HepG2 (cell line): ENCODE data around the gene SLX4. TPM values are rescaled to one million over a fixed set of nuclear protein-coding genes. Genes with fewer than 3 reads are reported as not detected.
A peak's percentile ranks its signal among the peaks of the same experiment; 100 is the strongest.

Experiments used
- ATAD3A ChIP-seq: sonication (generic); formaldehyde crosslinking; IDR thresholded peaks from 2 replicates; pipeline ENCODE4 v1.4.0; 2020; ENCODE audit warnings: missing genetic modification reagents
- BCLAF1 ChIP-seq: fragments of 450-650 bp; IDR thresholded peaks from 2 replicates; pipeline ENCODE4 v1.6.1; 2017; ENCODE audit warnings: mild to moderate bottlenecking
- HDAC1 ChIP-seq: sonication (generic); formaldehyde crosslinking; IDR thresholded peaks from 2 replicates; pipeline ENCODE4 v1.5.1; 2020; ENCODE audit warnings: mild to moderate bottlenecking, missing genetic modification reagents
- KDM3A ChIP-seq: IDR thresholded peaks from 2 replicates; pipeline ENCODE4 v1.6.1; 2018; ENCODE audit warnings: low read depth, missing compliant biosample characterization
- KLF6 ChIP-seq: IDR thresholded peaks from 2 replicates; pipeline ENCODE4 v1.8.0; 2016; ENCODE audit warnings: missing biosample characterization, missing genetic modification reagents
- MTF2 ChIP-seq: sonication (generic); formaldehyde crosslinking; IDR thresholded peaks from 2 replicates; pipeline ENCODE4 v1.5.0; 2020; ENCODE audit warnings: missing genetic modification reagents, borderline replicate concordance
- MYC ChIP-seq: sonication (generic); formaldehyde crosslinking; IDR thresholded peaks from 2 replicates; pipeline ENCODE4 v1.9.0; 2021; ENCODE audit warnings: missing genetic modification reagents, borderline replicate concordance
- SOX6 ChIP-seq, 2 experiments: fragments of 450-650 bp in 1 of 2; sonication (generic) in 1 of 2; formaldehyde crosslinking in 1 of 2; IDR thresholded peaks; 2 replicates each; pipeline versions ENCODE4 v1.4.0 to v1.6.1; 2017 to 2020; ENCODE audit warnings: antibody characterized with exemption in 1 of 2, mild to moderate bottlenecking in 1 of 2, missing genetic modification reagents in 1 of 2
- STAT5B ChIP-seq: sonication (generic); formaldehyde crosslinking; IDR thresholded peaks from 2 replicates; pipeline ENCODE4 v1.4.0; 2020; ENCODE audit warnings: missing genetic modification reagents
- TBX2 ChIP-seq: sonication (generic); formaldehyde crosslinking; IDR thresholded peaks from 2 replicates; pipeline ENCODE4 v1.5.0; 2020; ENCODE audit warnings: missing genetic modification reagents, mild to moderate bottlenecking, borderline replicate concordance
- TEAD2 ChIP-seq: sonication (generic); formaldehyde crosslinking; IDR thresholded peaks from 2 replicates; pipeline ENCODE4 v1.9.0; 2021; ENCODE audit warnings: missing genetic modification reagents
- TMF1 ChIP-seq: sonication (generic); formaldehyde crosslinking; IDR thresholded peaks from 2 replicates; pipeline ENCODE4 v1.8.1; 2022; ENCODE audit warnings: low read depth, missing genetic modification reagents
- YEATS2 ChIP-seq: sonication (generic); formaldehyde crosslinking; IDR thresholded peaks from 2 replicates; pipeline ENCODE4 v1.4.0; 2020; ENCODE audit warnings: missing genetic modification reagents, borderline replicate concordance
- ZBTB42 ChIP-seq: sonication (generic); formaldehyde crosslinking; IDR thresholded peaks from 2 replicates; pipeline ENCODE4 v1.5.0; 2020; ENCODE audit warnings: mild to moderate bottlenecking, missing genetic modification reagents
- ZNF124 ChIP-seq: sonication (generic); formaldehyde crosslinking; IDR thresholded peaks from 2 replicates; pipeline ENCODE4 v1.4.0; 2020; ENCODE audit warnings: missing genetic modification reagents
- ZNF329 ChIP-seq: sonication (generic); formaldehyde crosslinking; IDR thresholded peaks from 2 replicates; pipeline ENCODE4 v1.9.0; 2021; ENCODE audit warnings: low read depth, mild to moderate bottlenecking, missing genetic modification reagents
- ZNF33B ChIP-seq: sonication (generic); formaldehyde crosslinking; IDR thresholded peaks from 2 replicates; pipeline ENCODE4 v1.5.1; 2020; ENCODE audit warnings: mild to moderate bottlenecking, missing genetic modification reagents
- ZNF350 ChIP-seq: sonication (generic); formaldehyde crosslinking; IDR thresholded peaks from 2 replicates; pipeline ENCODE4 v1.4.0; 2020; ENCODE audit warnings: mild to moderate bottlenecking, low read depth, missing genetic modification reagents, borderline replicate concordance
- polyA plus RNA-seq, 8 experiments: library from polyadenylated mRNA; depleted of rRNA in 3 of 8; stranded (reverse) in 7 of 8; unstranded in 1 of 8; fragments of >200 nt; fragmentation: Illumina TruSeq in 4 of 8; extraction: Trizol in 4 of 8; gene quantifications; 2 replicates each; pipeline versions ENCODE4 v1.2.1 to v1.2.3, GENCODE V29; 2011 to 2016; ENCODE audit warnings: low read depth in 4 of 8, missing spikeins in 1 of 8, mixed read lengths in 1 of 8; ENCODE audit not compliant: insufficient read depth in 1 of 8
- total RNA-seq, 5 experiments: library from RNA; depleted of rRNA; stranded (reverse); fragments of >200 nt; fragmentation: Illumina TruSeq; extraction: Trizol; gene quantifications; 2 replicates each; pipeline ENCODE4 v1.2.3, GENCODE V29; 2016; ENCODE audit warnings: low read depth in 1 of 5
- TF ChIP-seq, protein P1 (sequence below): sonication (generic); formaldehyde crosslinking; conservative IDR thresholded peaks from 2 replicates; pipeline ENCODE4 v1.8.0; 2022; ENCODE audit warnings: mild to moderate bottlenecking, moderate library complexity, missing genetic modification reagents
- TF ChIP-seq, protein P2 (sequence below): sonication (generic); formaldehyde crosslinking; IDR thresholded peaks from 2 replicates; pipeline ENCODE4 v1.4.0; 2020; ENCODE audit warnings: missing genetic modification reagents, borderline replicate concordance

SLX4 gene
- total and polyA plus RNA-seq, 2 of the 13 experiments (the other 11 are each of a cell fraction or from before 2014, with no cell fraction given) = 1.1 to 3.6 TPM

- TF ChIP-seq, protein P1, sequence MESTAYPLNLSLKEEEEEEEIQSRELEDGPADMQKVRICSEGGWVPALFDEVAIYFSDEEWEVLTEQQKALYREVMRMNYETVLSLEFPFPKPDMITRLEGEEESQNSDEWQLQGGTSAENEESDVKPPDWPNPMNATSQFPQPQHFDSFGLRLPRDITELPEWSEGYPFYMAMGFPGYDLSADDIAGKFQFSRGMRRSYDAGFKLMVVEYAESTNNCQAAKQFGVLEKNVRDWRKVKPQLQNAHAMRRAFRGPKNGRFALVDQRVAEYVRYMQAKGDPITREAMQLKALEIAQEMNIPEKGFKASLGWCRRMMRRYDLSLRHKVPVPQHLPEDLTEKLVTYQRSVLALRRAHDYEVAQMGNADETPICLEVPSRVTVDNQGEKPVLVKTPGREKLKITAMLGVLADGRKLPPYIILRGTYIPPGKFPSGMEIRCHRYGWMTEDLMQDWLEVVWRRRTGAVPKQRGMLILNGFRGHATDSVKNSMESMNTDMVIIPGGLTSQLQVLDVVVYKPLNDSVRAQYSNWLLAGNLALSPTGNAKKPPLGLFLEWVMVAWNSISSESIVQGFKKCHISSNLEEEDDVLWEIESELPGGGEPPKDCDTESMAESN (CRISPR knock-in tag) = peak; percentile 71; the same call in 1 of the 2 replicates
- no peak for TF ChIP-seq BCLAF1
- TF ChIP-seq ZNF33B (CRISPR knock-in tag) = no peak
- no peak for TF ChIP-seq ATAD3A (CRISPR knock-in tag)
- 0 out of 2 replicates have a peak, but pooled peaks have one; percentile 63 for TF ChIP-seq KLF6 (CRISPR knock-in tag)
- TF ChIP-seq YEATS2 (CRISPR knock-in tag) = peak; percentile 66; the same call in 1 of the 2 replicates
- TF ChIP-seq, protein P2, sequence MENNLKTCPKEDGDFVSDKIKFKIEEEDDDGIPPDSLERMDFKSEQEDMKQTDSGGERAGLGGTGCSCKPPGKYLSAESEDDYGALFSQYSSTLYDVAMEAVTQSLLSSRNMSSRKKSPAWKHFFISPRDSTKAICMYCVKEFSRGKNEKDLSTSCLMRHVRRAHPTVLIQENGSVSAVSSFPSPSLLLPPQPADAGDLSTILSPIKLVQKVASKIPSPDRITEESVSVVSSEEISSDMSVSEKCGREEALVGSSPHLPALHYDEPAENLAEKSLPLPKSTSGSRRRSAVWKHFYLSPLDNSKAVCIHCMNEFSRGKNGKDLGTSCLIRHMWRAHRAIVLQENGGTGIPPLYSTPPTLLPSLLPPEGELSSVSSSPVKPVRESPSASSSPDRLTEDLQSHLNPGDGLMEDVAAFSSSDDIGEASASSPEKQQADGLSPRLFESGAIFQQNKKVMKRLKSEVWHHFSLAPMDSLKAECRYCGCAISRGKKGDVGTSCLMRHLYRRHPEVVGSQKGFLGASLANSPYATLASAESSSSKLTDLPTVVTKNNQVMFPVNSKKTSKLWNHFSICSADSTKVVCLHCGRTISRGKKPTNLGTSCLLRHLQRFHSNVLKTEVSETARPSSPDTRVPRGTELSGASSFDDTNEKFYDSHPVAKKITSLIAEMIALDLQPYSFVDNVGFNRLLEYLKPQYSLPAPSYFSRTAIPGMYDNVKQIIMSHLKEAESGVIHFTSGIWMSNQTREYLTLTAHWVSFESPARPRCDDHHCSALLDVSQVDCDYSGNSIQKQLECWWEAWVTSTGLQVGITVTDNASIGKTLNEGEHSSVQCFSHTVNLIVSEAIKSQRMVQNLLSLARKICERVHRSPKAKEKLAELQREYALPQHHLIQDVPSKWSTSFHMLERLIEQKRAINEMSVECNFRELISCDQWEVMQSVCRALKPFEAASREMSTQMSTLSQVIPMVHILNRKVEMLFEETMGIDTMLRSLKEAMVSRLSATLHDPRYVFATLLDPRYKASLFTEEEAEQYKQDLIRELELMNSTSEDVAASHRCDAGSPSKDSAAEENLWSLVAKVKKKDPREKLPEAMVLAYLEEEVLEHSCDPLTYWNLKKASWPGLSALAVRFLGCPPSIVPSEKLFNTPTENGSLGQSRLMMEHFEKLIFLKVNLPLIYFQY (CRISPR knock-in tag) = 0 out of 2 replicates have a peak, but pooled peaks have one; percentile 29
- peak; percentile 62; the same call in 1 of the 2 replicates for TF ChIP-seq MTF2 (CRISPR knock-in tag)
- TF ChIP-seq TBX2 (CRISPR knock-in tag) = peak; percentile 83
- no peak for TF ChIP-seq SOX6 (IDR thresholded peaks at IDR 0.05)
- TF ChIP-seq SOX6 (CRISPR knock-in tag; IDR thresholded peaks at IDR 0.05) = peak; percentile 88
- TF ChIP-seq ZNF350 (CRISPR knock-in tag) = peak; percentile 57; the same call in 1 of the 2 replicates
- TF ChIP-seq HDAC1 (CRISPR knock-in tag) = peak; percentile 86
- peak; percentile 88 for TF ChIP-seq TEAD2 (CRISPR knock-in tag)
- peak; percentile 79 for TF ChIP-seq MYC (CRISPR knock-in tag)
- peak; percentile 67 for TF ChIP-seq KDM3A (CRISPR knock-in tag)
- peak; percentile 77; the same call in 1 of the 2 replicates for TF ChIP-seq ZNF329 (CRISPR knock-in tag)
- TF ChIP-seq STAT5B (CRISPR knock-in tag) = 0 out of 2 replicates have a peak, but pooled peaks have one; percentile 34
- TF ChIP-seq TMF1 (CRISPR knock-in tag) = peak; percentile 71; the same call in 1 of the 2 replicates
- TF ChIP-seq ZNF124 (CRISPR knock-in tag) = 0 out of 2 replicates have a peak, but pooled peaks have one; percentile 68
- no peak for TF ChIP-seq ZBTB42
Measured at GRCh38 chr16:3596101-3596861, 15.1 kb downstream of the SLX4 start (continued).
